Keratinocyte (primary cell): ENCODE measurements around the gene MTA1. TPM values are rescaled to one million over a fixed set of nuclear protein-coding genes. Genes with fewer than 3 reads are reported as not detected.

Experiments
- DNase-seq: peaks from one replicate; pipeline ENCODE4 v3.0.0-alpha.2; 2011; ENCODE audit warnings: low read depth, missing footprints, low spot score
- FAIRE-seq: peaks from 2 replicates; lab custom pipeline; 2011; peaks lifted over from hg19 to GRCh38; lab: Jason Lieb, UNC
- H2AFZ ChIP-seq: 2 replicates; pipeline ENCODE4 v1.6.0; 2012; ENCODE audit warnings: low read length, control low read depth, inconsistent platforms; ENCODE audit not compliant: control insufficient read depth
- H3K27ac ChIP-seq: 2 replicates; pipeline ENCODE4 v1.5.1; 2011; ENCODE audit warnings: low read length; ENCODE audit not compliant: control insufficient read depth, insufficient read depth
- H3K27me3 ChIP-seq: 3 replicates; pipeline ENCODE4 v1.6.0; 2011; ENCODE audit warnings: low read length; ENCODE audit not compliant: control insufficient read depth, insufficient read depth; ENCODE audit errors: extremely low read depth
- H3K36me3 ChIP-seq, 2 experiments: 2 replicates in 1 of 2; 3 replicates in 1 of 2; pipeline ENCODE4 v1.5.1; 2011; ENCODE audit warnings: low read length in 2 of 2, mild to moderate bottlenecking in 1 of 2; ENCODE audit not compliant: control insufficient read depth in 2 of 2, insufficient read depth in 2 of 2; ENCODE audit errors: extremely low read depth in 1 of 2
- H3K4me1 ChIP-seq: 3 replicates; pipeline ENCODE4 v1.5.1; 2011; ENCODE audit warnings: low read length; ENCODE audit not compliant: control insufficient read depth, insufficient read depth; ENCODE audit errors: extremely low read depth
- H3K4me2 ChIP-seq: 3 replicates; pipeline ENCODE4 v1.6.0; 2011; ENCODE audit warnings: low read depth, low read length; ENCODE audit not compliant: control insufficient read depth, insufficient read depth; ENCODE audit errors: extremely low read depth
- H3K4me3 ChIP-seq, 3 experiments: fragments of 200-600 bp in 1 of 3; sonication (generic) in 1 of 3; 2 replicates in 2 of 3; 3 replicates in 1 of 3; pipeline ENCODE4 v1.5.1; 2011 to 2016; ENCODE audit warnings: low read length in 3 of 3, mild to moderate bottlenecking in 3 of 3, control low read depth in 2 of 3, inconsistent platforms in 1 of 3, low read depth in 1 of 3, mixed read lengths in 1 of 3, mixed run types in 1 of 3, moderate library complexity in 1 of 3; ENCODE audit not compliant: control insufficient read depth in 2 of 3, insufficient read depth in 2 of 3; ENCODE audit errors: extremely low read depth in 1 of 3
- H3K79me2 ChIP-seq: 2 replicates; pipeline ENCODE4 v1.6.0; 2012; ENCODE audit warnings: low read length; ENCODE audit not compliant: control insufficient read depth, insufficient read depth
- H3K9ac ChIP-seq: 3 replicates; pipeline ENCODE4 v1.6.0; 2011; ENCODE audit warnings: low read length; ENCODE audit not compliant: control insufficient read depth, insufficient read depth; ENCODE audit errors: extremely low read depth
- H3K9me1 ChIP-seq: 3 replicates; pipeline ENCODE4 v1.6.0; 2011; ENCODE audit warnings: low read length; ENCODE audit not compliant: control insufficient read depth, insufficient read depth; ENCODE audit errors: extremely low read depth
- H3K9me3 ChIP-seq: 2 replicates; pipeline ENCODE4 v1.5.1; 2012; ENCODE audit warnings: low read depth, low read length; ENCODE audit not compliant: control insufficient read depth
- H4K20me1 ChIP-seq: 3 replicates; pipeline ENCODE4 v1.6.0; 2011; ENCODE audit warnings: low read length; ENCODE audit not compliant: control insufficient read depth, insufficient read depth; ENCODE audit errors: extremely low read depth
- EZH2 ChIP-seq: IDR thresholded peaks from one replicate; pipeline ENCODE4 v1.6.1; 2012; ENCODE audit warnings: inconsistent platforms, mild to moderate bottlenecking, low read length, moderate library complexity
- dilution Hi-C: fragments of 300-500 bp; cut with MboI; formaldehyde crosslinking; loops from one replicate; pipeline ENCODE4 v1.7.0; 2020; ENCODE audit warnings: low sequenced_read_pairs; ENCODE audit not compliant: extremely low pct_ligation_motif_present
- polyA plus RNA-seq, 5 experiments: library from polyadenylated mRNA; depleted of rRNA in 3 of 5; stranded (reverse) in 3 of 5; stranded (forward) in 1 of 5; unstranded in 1 of 5; fragments of >200 nt; gene quantifications; 1 replicate in 1 of 5; 2 replicates in 3 of 5; 3 replicates in 1 of 5; pipeline versions ENCODE4 v1.2.1 to v1.2.3, GENCODE V29; 2011 to 2012; ENCODE audit warnings: missing spikeins in 2 of 5, low read depth in 1 of 5, low replicate concordance in 1 of 5
- TF ChIP-seq, protein P1 (sequence below), 3 experiments: IDR thresholded peaks in 1 of 3; conservative IDR thresholded peaks in 1 of 3; optimal IDR thresholded peaks in 1 of 3; 2 replicates in 2 of 3; 3 replicates in 1 of 3; pipeline versions ENCODE3 to v1.5.1; 2011; ENCODE audit warnings: low read length in 3 of 3, mild to moderate bottlenecking in 3 of 3, moderate library complexity in 2 of 3, control low read depth in 1 of 3, inconsistent platforms in 1 of 3; ENCODE audit not compliant: insufficient read depth in 2 of 3; ENCODE audit errors: extremely low read depth in 1 of 3

The MTA1 gene
- polyA plus RNA-seq, 1 donor (not counting 4 experiments of a cell fraction or from before 2014, with no cell fraction given) = 33.6 TPM

DNA sequence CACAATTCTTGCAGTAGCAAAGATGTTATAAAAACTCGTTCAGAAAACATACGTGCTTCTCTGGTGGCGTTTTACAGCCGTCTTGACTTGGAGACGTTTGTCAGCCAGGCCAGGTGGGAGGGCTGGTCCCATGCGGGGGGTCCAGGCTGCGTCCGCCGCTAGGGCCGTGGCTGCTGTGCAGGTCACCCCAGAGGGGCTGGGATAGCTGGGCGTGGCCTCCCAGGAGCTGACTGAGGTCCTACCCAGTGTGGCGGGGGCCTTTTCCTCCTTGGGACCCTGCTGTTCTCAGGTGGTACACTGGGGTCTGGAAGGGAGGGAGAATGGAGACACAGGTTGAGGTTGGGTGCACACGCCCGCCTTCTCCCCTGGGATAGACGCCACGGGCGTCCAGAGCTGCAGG lies 25.2 kb downstream of the MTA1 start:
- H3K4me2 ChIP-seq = no peak overlapping the region
- peaks cover 20% of the 10 kb centered on the region for H3K79me2 ChIP-seq
- peaks cover 2% of the 10 kb centered on the region for H4K20me1 ChIP-seq
- H3K36me3 ChIP-seq = peaks cover 8 to 19% of the 10 kb centered on the region in 2 experiments
- no peaks in the 10 kb centered on the region for H3K9me1 ChIP-seq
- dilution Hi-C loops = no loop called here
- no peak for TF ChIP-seq EZH2
- TF ChIP-seq, protein P1, sequence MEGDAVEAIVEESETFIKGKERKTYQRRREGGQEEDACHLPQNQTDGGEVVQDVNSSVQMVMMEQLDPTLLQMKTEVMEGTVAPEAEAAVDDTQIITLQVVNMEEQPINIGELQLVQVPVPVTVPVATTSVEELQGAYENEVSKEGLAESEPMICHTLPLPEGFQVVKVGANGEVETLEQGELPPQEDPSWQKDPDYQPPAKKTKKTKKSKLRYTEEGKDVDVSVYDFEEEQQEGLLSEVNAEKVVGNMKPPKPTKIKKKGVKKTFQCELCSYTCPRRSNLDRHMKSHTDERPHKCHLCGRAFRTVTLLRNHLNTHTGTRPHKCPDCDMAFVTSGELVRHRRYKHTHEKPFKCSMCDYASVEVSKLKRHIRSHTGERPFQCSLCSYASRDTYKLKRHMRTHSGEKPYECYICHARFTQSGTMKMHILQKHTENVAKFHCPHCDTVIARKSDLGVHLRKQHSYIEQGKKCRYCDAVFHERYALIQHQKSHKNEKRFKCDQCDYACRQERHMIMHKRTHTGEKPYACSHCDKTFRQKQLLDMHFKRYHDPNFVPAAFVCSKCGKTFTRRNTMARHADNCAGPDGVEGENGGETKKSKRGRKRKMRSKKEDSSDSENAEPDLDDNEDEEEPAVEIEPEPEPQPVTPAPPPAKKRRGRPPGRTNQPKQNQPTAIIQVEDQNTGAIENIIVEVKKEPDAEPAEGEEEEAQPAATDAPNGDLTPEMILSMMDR (optimal IDR thresholded peaks at IDR 0.05 in 1 of 3, IDR thresholded peaks at IDR 0.05 in 1 of 3, conservative IDR thresholded peaks at IDR 0.05 in 1 of 3; ENCODE audit: extremely low read depth in 1 of 3, insufficient read depth in 2 of 3, low read length in 3 of 3) = no peak
- no peak overlapping the region for H3K9ac ChIP-seq
- H3K27ac ChIP-seq = no peak overlapping the region
- no peak overlapping the region for H3K4me3 ChIP-seq
- no peak for FAIRE-seq
- H3K4me1 ChIP-seq = no peaks in the 10 kb centered on the region
- DNase-seq = no peak
- H3K9me3 ChIP-seq = no peaks in the 10 kb centered on the region
- H3K27me3 ChIP-seq = no peaks in the 10 kb centered on the region
- H2AFZ ChIP-seq = no peak overlapping the region

DNA sequence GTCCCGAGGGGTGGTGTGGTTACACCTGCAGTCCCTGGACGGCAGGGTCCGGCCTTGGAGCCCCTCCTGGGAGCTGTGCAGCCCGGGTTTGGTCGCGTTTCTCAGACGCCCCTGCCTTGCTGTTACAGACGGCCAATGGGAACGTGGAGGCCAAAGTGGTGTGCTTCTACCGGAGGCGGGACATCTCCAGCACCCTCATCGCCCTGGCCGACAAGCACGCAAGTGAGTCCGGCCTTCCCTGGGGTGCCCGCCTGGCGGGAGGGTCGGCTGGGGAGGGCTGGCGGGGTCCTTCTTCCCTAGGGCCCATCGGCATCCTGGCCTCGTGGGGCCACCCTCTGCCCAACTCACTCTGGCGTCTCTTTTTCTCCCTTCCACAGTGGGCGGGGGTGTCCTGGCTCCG lies 25.7 kb downstream of the MTA1 start:
- DNase-seq (no peak), FAIRE-seq (no peak)
- no peak overlapping the region for H3K4me3 ChIP-seq
- peaks cover 2% of the 10 kb centered on the region for H4K20me1 ChIP-seq
- H2AFZ ChIP-seq = no peak overlapping the region
- dilution Hi-C loops = no loop called here
- no peaks in the 10 kb centered on the region for H3K9me1 ChIP-seq
- peaks cover 13 to 20% of the 10 kb centered on the region in 2 experiments for H3K36me3 ChIP-seq
- H3K27me3 ChIP-seq = no peaks in the 10 kb centered on the region
- TF ChIP-seq, protein P1 (optimal IDR thresholded peaks at IDR 0.05 in 1 of 3, IDR thresholded peaks at IDR 0.05 in 1 of 3, conservative IDR thresholded peaks at IDR 0.05 in 1 of 3; ENCODE audit: extremely low read depth in 1 of 3, insufficient read depth in 2 of 3, low read length in 3 of 3) = no peak
- TF ChIP-seq EZH2 = no peak
- H3K79me2 ChIP-seq = peaks cover 16% of the 10 kb centered on the region
- no peaks in the 10 kb centered on the region for H3K4me1 ChIP-seq
- no peaks in the 10 kb centered on the region for H3K9me3 ChIP-seq
- no peak overlapping the region for H3K27ac ChIP-seq
- H3K9ac ChIP-seq = no peak overlapping the region
- no peak overlapping the region for H3K4me2 ChIP-seq
